ENCODE results near the gene UROC1.

The UROC1 gene

GRCh38 chr3:126530171-126531050 lies 12.8 kb upstream of the UROC1 start:
- no peak for DNase-seq (ENCODE audit: low read depth)

DNA sequence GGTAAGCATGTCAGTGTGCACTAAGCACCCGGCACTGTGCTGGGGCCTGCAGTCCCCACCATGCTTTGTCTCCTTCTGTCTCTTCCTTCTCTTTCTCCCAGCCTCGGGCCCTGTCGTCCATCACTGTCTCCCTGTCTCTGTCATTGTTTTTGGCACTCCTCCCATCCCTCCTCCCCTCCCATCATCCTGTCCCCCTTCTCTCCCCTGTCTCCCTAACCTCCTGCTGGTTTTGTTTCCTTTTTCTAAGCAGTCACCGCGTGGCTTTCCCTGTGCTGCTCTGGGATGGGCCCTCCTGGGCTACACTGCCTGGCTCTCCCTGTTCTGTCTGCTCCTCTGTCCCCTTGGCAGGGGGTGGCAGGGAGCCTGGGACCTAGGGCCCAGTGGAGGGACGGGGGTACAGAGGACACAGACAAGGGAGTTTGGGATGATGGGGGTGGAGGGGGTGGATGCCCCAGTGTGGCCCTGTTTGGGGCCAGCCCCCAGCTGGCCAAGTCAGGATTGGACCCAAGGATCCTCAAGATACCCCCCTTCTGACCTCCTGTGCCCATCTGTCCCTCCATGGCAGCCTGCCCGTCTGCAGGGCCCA lies 12.1 kb upstream of the UROC1 start:
- no peak for DNase-seq (ENCODE audit: low read depth)

DNA sequence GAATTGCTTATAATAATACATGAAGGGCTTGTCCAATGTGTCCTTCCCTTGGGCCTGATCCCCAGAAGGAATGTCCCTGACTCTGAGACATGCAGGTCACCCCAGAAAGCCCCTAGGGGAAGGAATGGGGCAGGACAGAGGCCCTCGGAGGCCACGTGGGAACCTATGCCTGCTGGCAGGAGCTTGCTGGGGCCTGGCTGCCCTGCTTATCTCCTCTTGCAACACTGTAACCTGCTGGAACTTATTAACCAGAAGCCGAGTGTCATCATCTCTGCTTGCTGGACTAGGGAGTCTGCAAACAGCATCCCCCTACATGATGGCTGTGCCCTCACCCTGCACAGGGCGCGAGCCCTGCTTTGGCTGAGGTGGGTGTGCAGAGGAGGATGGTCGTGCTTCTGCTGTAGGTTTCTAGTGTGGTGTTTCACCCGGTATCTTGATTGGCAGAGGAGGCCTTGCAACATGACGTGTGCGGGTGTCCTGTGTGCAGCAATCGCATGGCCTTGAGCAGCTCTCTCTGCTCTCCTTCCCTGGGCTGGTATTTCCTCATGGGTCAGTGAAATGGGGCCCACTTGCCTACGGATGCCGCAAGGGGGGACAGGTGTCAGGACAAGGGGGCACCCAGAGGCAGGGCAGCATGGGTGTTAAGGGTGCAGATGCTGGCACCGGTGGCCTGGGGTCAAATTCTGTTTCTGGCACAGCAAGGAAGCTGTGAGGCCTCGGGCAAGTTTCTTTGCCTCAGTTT lies 11.4 kb upstream of the UROC1 start:
- no peak for DNase-seq (ENCODE audit: low read depth)

GRCh38 chr3:126528419-126528799 lies 10.8 kb upstream of the UROC1 start:
- DNase-seq (ENCODE audit: low read depth), result no peak

DNA sequence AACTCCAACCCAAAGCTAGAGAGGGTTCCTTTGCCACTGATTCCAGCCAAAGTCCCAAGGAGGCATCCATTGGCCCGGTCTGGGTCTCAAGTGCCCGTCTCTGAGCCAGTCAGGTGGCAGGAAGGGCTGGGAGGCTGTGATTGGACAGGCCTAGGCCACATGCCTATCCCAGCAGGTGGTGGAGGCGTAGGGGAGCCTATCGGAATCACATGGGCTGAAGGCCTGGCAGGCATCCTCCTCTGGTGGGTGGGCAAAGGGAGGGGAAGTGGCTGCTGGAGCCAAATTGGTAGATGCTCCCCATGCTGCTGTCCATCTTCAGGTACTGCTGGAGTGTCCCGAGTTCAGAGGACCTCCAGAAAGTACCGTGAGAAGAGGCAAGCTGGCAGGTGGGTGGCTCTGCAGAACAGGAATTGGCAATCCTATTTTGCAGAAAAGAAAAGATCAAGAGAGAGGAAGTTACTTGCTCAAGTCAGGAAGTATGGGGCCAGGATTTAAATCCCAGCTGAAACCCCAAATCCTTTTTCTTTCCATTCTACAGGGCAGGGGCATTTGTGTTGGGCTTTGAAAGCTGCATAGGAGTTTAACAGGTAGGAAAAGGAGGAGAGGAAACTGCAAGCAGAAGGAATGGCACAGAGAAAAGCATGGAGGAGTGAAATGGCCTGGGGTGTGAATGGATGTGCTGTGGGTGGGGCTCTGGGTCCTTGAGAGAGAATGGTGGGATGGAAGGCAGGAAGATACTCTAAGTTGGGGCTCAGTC lies 10.1 kb upstream of the UROC1 start:
- no peak for DNase-seq (ENCODE audit: low read depth)

DNA sequence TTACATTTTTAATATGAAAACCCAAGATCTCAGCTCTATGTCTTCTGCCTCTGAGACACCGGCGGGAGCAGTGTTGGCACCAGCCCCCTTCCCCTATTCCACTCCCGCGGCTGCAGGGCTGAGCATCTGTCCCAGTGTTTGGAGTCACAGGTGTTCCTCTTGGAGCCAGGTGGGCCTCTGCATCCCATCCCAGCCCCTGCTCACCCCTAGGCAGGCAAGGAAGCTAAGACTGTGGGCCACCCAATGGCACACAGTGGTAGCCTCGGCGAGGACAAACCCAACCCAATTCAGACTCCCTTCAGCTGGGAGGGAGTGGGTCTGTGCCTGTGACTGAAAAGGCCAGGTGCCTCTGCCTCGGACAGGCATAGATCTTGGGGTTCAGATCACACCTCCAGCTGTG lies 9.4 kb upstream of the UROC1 start:
- no peak for DNase-seq (ENCODE audit: low read depth)

DNA sequence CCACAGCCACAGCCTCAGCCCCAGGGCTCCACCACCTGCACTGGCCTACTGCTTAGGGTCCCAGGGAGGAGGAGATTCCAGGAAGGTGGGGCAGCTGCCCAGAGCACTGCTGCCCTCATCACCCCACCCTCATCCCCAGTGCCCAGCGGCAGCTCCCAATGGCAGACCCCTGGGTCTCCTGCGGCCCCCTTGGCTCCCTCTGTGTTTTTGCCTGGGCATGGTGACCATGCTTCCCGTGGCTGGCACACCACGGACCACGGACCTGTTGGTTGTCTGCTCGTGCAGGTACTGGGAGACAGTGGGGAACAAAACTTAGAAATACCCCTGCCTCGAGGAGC lies 9.1 kb upstream of the UROC1 start:
- DNase-seq (ENCODE audit: low read depth), result no peak

- DNase-seq (ENCODE audit: low read depth), result no peak
These were observed 8.5 kb upstream of the UROC1 start for GRCh38 chr3:126525853-126526667.

- DNase-seq (ENCODE audit: low read depth), result no peak
These were observed 7.7 kb upstream of the UROC1 start for GRCh38 chr3:126525091-126525852.

GRCh38 chr3:126524429-126524988 lies 6.9 kb upstream of the UROC1 start:
- DNase-seq (ENCODE audit: low read depth), result no peak

DNA sequence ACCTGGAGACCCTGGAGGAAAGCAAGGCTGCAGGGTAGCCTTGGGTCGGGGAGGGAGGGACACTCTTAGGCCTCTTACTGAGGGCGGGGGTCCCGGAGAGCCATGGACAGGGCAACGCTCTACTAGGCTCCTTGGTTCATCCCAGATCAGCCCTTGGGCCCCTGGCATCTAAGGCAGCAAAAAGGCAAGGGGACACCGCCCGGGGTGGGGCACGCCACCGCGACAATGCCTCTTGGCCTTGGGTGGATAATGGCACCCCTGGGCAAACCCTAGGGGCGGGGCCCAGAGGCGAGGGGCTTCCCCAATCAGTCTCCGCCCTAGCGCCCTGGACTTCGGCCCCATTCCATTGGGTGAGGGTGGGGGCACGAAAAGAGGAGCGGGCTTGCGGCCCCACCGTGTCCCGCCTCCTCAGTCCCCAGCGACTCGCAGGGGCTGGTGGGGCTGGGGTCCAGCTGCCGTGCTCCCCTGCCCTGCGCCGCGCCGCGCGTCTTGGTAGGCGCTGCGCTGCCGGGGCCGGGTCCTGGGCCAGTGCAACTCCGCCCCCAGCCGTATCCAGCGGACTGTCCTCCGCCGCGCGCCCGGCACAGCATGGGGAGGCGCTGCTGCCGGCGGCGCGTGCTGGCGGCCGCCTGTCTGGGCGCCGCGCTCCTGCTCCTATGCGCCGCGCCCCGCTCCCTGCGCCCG lies 6.3 kb upstream of the UROC1 start, which contains the start of gene CHST13:
TSS of gene CHST13 (plus strand) at position 411 of the 684 bp plus-strand sequence. CDS start at position 589, 178 bp downstream.
- no peak for DNase-seq (ENCODE audit: low read depth)

DNA sequence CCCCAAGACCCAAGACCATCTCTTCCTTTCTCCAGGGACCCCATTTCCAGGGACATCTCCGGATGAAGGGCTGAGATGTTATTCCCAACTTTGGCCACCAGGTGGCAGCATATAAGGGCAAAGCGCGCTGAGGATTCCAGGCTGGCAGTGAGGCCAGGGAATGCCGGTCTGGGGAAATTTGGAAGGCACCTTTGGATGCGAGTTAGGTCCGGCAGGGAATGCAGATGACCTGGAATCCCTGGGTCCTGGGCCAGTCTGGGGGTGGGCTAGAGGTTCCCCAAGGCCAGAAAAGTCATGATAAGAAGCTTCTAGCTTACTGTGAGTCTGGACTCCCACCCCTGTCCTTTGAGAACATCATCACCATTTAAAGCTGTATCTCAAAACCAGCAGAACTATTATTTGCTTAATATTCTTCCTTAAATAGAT lies 4.8 kb upstream of the UROC1 start:
- DNase-seq (ENCODE audit: low read depth), result no peak

DNA sequence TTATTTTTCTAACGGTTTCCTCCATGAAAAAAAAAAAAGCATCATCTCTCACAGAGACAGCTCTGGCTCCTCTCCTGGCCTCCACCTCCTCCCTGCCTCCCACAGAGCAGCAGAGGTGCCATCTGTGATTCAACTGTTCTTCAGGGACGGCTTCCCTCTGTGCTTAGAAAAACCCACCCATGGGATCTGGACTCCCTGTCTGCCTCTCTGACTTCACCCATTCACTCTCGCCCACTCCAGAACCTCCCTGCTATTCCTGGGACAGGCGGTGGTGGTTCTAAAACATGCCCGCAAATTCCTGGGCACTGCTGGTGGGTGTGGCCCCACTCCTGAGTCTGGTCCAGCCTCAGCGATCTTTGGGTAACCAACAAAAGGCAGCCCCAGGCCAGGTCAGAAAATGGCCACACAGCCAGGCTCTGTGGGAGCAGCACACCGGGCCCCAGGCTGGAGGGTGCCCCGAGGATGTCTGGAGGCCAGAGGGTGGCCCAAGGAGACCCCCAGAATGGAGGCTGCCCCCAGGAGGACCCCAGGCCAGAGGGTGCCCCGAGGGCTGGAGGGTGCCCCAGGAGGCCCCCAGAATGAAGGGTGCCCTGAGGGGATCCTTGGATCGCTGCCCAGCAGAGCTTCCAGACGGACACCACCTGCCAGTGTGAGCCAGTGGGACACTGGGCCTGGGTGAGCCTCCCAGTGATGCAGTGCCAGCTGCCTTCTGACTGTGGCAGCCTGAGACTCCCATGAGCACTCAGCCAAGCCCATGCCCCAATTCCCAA lies 3.7 kb upstream of the UROC1 start:
- DNase-seq (ENCODE audit: low read depth), result no peak

DNA sequence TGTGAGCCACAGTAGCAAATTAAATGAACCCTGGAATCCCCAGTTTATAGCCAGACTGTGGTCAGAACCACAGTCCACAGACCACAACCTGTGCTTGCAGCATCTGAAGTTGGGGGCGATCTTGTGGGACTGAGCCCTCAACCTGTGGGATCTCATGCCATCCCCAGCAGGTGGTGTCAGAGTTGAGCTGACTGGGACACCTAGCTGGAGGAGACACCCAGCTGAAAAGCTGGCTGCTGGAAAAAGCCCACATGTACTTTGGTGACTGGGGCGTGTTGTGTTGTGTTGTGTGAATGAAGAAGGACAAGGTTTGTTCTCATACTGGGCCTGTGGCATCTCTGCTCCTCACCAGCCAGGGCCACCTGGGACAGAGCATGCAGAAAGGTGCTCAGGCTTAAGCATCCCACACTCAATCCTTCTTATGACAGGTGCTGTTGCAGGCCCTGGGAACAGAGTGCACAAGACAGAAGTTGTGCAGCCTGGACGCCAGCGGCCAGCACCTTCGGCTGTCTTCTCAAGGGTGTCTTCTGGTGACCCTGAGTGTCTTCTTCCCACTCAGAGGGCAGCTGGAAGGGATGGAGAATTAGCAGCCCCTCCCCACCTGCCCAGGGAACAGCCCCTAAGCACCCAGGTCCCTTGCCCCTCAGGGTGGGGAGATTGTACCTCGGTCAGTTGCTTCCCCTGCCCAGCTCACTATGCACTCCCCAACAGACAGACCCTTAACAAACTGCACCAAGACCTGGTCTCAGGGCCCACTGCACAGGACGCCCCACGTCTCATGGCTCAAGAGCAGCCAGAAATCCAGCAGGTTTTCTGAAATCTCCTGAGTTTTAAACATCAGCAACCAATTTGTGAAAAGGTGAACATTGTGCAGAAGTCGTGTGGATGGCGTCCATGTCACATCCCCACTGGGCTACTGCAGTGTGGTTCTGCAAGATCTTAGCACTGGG lies 2.2 kb upstream of the UROC1 start:
- no peak for DNase-seq (ENCODE audit: low read depth)

DNA sequence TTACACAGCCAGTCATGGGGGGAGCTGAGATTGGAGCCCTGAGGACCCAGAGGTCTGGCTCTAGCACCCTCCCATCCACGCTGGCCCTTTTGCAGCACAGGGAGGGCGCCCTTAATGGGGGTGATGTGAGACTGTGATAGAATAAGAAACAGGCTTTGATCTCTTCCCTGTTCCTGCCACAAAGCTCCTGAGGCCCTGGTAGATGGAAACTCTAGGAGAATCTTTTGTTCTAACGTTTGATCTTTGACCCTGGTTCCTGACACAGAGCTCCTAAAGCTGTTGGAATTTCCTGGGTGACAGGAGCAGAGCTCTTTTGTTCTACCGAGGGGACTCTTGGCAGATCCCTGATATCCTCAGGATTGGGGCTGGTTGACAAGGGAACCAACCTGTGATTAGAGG lies 1.2 kb upstream of the UROC1 start:
- DNase-seq (ENCODE audit: low read depth), result no peak

DNA sequence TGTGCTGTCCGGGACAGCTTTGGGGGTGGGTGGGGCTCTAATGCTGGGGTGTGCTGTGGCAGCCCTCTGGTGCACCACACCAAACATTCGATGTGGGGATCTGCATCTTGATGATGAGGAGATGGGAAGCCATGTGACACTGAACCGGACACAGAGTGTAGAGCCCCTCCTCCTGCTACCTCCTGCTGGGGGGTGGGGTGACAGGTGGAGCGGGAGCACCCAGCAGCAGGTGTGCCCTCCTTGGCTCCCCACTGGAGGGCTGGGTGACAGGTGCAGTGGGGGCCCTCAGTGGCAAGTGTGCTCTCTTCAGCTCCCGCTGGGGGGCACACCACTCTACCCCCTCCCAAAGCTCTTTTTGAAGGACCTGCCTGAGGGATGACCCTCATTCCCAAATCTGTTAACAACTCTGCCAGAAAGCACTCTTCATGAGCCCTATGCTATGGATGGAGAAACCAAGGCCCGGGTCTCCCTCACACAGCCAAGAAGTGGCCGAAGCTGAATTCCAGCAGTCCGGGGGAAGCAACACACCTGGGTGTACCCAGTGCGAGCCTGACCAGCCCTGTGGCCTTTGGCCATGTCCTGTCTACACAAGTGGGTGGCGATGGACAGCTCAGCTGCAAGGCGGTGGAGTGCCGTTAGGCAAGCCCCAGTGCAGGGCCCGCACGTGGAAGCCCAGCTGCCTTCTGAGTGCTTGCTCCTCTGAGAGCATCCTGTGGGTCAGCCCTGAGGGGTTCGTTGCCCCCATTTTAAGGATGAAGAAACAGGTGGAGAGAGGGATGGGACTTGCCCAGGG lies 609 bp upstream of the UROC1 start:
- no peak for DNase-seq (ENCODE audit: low read depth)

- DNase-seq (ENCODE audit: low read depth), result no peak
These were observed 660 bp downstream of the UROC1 start for GRCh38 chr3:126516936-126517290.
